GM18507 (cell line): ENCODE data around the gene PYM1.

ENCODE experiments used
- DNase-seq: peaks from one replicate; pipeline ENCODE4 v3.0.0; 2011; ENCODE audit warnings: low read depth; ENCODE audit not compliant: insufficient read length; ENCODE audit errors: extremely low spot score
- FAIRE-seq: peaks from 2 replicates; lab custom pipeline; 2011; peaks lifted over from hg19 to GRCh38; lab: Jason Lieb, UNC

Gene PYM1

DNA sequence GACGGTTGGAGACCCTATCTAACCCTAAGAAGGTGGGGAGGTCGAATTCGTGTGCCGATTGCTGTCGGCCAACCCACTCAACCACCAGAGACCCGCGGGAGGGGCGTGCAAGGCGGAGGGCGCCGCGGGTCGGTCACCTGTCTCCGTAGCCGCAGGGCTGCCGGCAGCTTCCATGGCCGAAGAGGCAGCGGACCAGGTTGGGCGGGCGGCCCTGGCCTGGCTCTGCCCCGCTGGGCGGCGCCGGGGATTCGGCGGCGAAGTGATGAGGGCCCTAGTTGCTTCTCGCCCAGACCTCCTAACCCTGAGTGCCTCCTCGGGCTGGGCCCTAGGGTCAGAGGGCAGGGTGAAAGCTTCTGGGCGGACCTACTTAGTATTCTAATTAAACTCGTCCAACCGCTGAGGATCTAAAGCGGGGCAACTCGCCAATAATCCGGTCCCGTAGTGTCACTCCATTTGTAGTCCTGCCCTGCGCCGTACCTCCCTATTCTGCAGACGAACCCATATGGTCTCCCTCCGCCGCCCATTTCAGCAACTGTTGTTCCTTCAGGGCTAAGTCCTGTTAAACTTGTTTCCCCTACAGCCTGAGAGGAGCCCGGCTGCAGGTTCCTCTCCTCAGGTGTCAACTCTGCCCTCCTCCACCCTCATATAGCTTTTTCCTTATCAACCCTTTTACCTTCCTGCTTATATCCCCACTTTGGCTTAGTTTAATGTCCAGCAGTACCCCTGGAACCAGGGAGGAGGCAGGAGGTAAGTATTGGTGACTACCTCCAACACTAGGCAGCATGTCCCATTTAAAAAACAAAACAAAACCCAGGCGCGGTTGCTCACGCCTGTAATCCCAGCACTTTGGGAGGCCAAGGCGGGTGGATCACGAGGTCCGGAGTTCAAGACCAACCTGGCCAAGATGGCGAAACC lies at the start of gene PYM1:
TSS of gene PYM1 (minus strand) at position 307 of the 915 bp plus-strand sequence. CDS start at position 174, 133 bp downstream.
- peak; percentile 47 for DNase-seq
- peak; percentile 84 for FAIRE-seq

DNA sequence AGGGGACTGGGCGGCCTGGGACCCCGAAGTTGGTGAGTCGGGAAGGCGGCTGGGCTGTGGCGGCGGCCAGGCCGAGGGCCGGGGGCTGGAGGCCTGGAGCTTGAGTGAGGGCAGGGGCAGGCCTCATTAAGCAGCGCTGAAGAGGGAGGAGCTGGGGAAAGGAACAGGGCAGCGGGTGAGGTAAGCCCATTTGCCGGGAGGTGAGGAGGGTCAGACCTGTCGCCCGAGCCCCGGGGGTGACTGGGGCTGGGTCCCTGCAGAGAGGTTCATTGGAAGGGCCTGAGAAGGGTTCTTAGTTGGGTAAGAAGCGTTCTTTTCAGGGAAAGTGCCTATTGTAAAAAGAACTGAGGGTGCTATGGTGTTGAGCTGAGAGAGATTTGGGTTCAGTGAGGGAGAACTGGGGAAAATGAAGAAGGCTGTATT lies 46.6 kb upstream of the PYM1 start:
- FAIRE-seq (no peak), DNase-seq (no peak)

DNA sequence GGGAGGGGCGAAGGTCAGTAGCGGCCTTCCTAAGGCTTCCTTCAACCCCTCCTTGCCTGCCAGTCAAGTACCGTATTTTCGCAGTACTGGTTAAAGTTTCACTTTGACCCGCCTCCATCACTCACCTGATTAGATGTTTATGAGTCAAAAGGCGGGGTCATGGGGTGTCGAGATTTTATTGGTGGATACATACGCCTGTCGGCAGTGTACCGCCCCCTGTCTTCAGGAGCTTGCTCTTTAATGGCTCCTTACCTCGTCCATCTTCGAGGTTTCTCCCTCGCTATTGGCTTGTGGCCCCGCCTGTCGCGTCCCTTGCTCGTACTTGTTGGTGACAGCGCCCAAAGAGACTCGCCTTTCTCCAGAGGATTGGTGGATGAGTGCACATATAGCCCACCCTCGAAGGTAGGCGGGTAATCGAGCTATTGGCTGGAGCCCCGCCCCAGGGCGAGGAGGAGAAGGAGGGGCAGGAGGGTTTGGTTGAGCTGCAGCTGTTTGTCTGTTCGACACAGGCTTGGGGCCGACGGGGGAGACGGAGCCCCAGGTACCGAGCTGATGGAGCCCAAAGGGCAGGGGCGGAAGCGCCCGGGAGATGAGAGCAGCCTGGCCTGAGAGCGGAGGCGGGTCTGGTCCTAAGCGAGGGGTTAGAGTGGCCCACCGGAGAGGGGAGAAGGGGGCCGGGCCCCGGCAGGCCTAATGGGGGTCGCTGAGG lies 46.1 kb upstream of the PYM1 start, which contains the start of gene RAB5B:
TSS of gene RAB5B (plus strand) at position 480 of the 709 bp plus-strand sequence. CDS start 12,883 bp downstream, outside the sequence.
- peak; percentile 88 for DNase-seq
- peak; percentile 100 for FAIRE-seq

DNA sequence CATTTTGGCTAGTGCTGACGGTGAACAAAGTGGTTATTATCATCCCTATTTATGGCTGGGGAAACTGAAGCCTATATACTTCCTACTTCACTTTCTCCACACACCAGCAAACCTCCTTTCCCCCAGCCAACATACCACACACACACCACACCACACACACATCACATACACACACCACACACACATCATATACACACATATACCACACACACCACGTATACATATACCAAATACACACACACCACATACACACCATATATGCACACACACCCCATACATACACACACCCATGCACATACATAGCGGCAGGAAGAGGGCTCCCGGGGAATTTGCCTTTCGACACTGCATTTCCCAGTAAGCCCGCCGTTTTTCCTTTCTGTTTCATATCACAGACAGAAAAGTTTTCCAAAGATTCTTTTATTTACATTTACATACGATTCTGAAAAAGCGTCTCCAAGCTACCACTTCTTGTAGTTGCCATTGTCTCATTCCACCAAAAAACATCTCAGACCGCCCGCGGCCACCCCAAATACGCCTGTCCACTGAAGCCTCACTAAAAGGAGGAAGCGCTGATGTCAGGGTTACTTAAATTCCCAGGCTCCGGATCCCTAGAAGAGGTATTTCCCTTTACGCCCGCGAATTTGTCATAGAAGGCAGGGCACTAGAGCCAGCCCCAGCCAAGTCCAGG lies 45.4 kb upstream of the PYM1 start:
- peak; percentile 45 for FAIRE-seq
- DNase-seq = no peak

DNA sequence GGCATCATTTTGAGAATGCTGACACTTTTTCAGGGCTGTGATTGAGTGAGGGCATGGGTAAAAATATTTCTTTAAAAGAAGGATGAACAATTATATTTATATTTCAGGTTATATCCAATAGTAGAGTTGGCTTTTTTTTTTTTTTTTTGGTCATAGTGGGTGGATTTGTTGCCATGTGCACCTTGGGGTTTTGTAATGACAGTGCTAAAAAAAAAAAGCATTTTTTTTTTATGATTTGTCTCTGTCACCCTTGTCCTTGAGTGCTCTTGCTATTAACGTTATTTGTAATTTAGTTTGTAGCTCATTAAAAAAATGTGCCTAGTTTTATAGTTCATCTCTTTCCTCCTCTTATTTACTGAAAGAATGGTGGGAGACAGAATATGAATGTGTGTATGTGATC lies 44.8 kb upstream of the PYM1 start:
- FAIRE-seq (no peak), DNase-seq (no peak)

DNA sequence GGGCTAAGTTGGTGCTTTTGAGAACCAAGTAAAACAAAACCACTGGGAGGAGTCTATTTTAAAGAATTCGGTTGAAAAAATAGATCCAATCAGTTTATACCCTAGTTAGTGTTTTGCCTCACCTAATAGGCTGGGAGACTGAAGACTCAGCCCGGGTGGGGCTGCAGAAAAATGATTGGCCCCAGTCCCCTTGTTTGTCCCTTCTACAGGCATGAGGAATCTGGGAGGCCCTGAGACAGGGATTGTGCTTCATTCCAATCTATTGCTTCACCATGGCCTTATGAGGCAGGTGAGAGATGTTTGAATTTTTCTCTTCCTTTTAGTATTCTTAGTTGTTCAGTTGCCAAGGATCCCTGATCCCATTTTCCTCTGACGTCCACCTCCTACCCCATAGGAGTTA lies 44.3 kb upstream of the PYM1 start:
- no peak for DNase-seq
- no peak for FAIRE-seq

DNA sequence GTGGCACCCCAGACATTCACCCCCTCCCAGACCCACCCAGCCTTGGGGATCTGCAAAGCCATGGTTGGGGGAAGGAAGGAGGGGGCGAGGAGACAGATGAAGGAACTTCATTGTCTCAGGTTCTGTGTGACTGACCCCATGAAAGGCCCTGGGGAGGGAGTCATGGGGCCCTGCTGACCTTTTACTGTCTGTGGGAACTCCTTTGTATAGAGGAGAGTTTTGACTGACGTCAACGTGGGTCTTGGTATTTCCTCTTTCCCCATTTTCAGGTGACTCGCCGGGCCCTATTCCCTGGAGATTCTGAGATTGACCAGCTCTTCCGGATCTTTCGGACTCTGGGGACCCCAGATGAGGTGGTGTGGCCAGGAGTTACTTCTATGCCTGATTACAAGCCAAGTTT lies 43.1 kb upstream of the PYM1 start:
- DNase-seq (no peak), FAIRE-seq (no peak)

DNA sequence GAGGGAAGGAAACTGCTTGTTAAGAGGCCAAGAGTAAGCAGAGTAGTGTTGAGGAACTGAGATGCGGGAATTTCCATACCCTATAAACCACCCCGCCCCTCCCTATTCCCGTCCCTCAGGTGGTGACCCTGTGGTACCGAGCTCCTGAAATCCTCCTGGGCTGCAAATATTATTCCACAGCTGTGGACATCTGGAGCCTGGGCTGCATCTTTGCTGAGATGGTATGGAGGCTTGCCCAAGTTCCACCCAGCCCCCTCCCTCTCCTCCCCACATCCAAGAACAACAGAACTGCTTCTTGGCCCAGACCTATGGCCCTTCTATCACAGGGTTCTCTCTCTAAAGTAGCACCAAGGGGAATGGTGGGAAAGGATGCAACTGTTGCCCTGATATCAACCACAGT lies 41.7 kb upstream of the PYM1 start:
- DNase-seq (no peak), FAIRE-seq (no peak)

DNA sequence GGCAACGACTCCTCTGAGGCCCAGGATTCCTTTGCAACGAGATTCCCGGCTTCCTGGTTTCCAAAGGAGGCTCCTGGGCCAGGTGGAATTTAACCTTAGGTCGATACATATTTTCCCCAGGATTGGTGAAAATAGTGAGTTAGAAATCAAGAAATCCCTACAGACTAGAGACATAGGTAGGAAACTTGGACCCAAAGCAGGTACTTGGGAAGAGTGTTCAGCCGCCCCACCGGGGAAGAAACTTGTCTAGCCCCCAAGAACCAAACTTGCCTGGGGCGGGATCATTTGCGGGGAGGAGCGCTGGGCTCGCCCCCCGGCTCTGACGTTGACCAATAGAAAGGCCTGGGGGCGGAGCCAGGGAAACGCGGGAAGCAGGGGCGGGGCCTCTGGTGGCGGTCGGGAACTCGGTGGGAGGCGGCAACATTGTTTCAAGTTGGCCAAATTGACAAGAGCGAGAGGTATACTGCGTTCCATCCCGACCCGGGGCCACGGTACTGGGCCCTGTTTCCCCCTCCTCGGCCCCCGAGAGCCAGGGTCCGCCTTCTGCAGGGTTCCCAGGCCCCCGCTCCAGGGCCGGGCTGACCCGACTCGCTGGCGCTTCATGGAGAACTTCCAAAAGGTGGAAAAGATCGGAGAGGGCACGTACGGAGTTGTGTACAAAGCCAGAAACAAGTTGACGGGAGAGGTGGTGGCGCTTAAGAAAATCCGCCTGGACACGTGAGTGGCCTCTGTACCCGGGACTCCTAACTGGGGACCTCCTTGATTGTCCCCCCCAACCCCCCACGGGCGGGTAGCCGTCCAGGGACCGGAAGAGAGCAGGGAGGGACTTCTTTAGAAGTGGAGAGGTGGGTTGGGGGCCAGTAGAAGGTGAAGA lies 39.0 kb upstream of the PYM1 start, which contains the start of gene CDK2:
TSS of gene CDK2 (plus strand) at position 423 of the 874 bp plus-strand sequence. CDS start at position 602, 179 bp downstream.
- DNase-seq (peak; percentile 87), FAIRE-seq (peak; percentile 89)

DNA sequence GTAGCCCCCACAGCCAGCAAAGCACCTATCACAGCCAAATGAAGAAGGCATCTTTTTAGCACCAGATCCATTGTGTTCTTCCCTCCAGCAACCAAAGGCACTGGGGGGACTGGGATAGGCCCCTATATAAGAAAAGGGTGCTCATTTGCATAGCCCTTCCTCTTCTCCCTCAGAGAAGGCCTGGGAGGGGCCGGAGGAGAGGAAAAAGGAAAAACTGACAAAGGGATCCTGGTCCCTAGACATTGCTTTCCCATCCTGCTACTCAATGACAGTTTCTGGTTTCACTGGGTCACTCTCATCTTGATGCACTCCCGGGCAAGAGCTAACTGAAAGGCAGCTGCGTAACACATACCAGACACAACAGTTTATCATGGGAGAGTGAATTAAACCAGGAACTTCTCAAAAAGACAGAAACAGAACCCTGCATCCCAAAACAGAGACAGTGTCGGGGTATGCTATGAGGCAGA lies 38.3 kb upstream of the PYM1 start, which contains the start of gene PMEL:
TSS of gene PMEL (minus strand) at position 102 of the 467 bp plus-strand sequence. CDS start at position 71, 31 bp downstream.
- FAIRE-seq (no peak), DNase-seq (no peak)

DNA sequence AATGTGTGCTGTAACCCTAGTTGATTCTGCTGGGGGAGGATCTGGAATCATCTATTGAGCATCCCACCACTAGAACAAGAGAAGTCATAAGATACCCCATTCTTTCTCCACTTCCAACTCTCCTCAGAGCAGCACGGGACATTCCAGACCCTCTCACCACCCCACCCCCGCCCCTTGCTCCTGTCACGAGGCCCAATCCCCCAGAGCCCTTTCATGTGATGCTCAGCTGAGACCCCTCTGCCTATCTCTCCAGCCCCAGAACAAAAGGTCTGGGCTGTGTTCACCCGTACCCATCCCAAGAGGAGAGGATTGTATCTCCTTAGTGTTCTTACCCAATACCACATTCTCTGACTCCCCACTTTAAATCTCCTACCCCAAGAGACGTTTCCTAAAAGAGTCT lies 37.5 kb upstream of the PYM1 start:
- FAIRE-seq = no peak
- no peak for DNase-seq

DNA sequence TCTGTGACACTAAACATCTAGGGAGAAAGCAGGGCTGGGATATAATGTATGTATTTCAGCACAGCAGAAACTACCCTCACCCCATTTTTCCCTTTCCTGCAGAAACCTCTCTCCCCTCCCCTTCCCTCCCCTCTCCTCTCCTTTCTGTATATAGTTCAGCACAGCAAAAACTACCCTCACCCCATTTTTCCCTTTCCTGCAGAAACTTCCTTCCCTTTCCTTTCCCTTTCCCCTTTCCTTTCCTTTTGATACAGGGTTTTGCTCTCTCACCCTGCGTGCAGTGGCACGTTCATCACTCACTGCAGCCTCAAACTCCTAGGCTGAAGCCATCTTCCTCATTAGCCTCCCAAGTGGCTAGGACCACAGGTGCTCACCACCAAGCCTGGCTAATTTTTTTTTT lies 36.1 kb upstream of the PYM1 start:
- DNase-seq (no peak), FAIRE-seq (no peak)

DNA sequence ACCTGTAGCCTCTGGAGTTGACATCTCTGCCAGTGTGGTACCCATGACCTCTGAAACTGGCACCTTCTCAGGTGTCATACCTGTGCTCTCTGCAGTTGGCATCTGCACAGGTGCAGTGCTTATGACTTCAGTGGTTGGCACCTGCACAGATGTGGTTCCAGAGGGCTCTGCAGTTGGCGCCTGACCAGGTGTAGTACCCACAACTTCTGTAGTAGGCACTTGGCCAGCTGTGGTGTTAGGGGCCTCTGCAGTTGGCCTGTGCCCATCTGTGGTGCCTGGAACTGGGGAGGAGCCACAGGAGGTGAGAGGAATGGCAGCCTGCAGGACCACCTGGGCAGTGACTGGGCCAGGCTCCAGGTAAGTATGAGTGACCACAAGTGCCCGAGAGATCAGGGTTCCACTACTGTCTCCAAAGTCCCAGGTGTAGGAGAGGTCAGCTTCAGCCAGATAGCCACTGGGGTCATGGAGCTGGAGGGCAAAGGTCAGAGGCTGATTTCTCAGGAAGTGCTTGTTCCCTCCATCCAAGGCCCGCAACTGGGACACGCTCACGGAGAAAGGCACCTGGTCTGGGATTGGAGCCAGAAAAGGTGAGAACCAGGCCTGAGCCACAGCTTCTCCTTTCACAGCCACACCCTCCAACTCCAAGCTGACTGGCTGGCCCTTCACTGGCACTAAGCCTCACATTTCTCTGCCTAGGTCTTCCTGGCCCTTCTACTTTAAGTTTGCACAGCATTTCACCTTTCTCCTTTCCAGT lies 29.6 kb upstream of the PYM1 start:
- FAIRE-seq (no peak), DNase-seq (no peak)

DNA sequence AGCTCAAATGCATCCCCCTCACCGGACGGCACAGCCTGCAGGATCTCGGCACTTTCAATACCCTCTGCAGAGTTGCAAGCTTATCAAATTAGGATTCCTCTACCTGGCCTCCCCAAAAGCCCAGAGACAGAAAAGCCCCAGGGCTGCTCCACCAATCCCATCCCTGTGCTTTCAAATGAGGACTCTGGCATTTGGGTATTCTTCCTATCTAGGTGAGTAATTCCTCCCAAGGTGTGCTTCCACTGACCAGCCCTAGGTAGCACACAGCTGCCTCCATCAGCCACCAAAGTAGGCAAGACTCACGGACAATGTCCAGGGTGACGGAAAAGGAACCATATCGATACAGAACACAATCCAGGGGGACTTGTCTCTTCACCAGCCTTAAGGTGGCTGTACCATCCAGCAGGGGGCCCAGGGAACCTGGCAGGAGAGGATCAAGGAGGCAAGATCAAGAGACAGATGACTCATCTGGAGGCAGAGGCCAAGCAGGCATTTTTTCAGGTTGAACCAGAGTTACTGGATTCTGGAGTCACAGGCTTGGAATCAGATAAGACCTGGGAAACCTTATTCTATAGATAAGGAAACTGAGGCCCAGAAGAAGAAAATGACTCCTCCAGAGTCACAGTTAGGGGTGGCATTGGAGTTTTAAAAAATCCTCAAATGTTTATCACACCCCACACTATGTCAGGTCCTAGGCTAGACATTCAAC lies 28.3 kb upstream of the PYM1 start:
- FAIRE-seq (no peak), DNase-seq (no peak)

DNA sequence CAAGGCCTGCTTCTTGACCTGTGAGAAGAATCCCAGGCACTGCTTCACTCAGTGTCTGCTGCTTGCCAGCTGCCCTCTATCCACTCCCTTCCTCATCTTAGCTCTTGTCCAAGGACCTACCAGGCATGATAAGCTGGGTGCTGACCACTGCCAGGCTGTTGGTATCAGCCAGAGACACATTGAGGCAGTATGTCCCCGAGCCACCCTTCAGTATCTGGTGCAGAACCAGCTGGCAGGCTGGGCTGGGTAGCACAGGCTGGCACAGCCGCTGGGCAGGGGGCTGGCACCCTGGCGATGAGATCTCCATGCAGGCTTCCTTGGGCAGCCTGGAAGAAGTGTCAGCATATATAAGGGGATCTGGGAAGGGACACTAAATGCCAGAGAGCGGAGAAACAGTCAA lies 27.6 kb upstream of the PYM1 start:
- no peak for FAIRE-seq
- DNase-seq = no peak

DNA sequence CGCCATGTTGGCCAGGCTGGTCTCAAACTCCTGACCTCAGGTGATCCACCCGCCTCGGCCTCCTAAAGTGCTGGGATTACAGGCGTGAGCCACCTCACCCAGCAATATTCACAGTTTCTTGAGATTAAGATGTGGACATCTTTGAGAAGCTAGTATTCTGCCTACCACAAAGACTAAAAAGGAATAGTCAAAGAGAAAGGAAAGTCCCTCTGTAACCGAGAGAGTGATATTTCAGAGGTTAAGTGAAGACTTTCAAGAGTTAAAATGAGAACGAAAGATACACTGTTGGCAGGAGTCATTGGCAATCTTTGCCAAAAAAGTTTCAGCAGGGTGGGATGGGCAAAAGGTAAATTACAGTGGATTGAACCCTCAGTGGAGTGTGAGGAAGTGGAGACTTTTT lies 18.9 kb upstream of the PYM1 start:
- peak; percentile 29 for FAIRE-seq

DNA sequence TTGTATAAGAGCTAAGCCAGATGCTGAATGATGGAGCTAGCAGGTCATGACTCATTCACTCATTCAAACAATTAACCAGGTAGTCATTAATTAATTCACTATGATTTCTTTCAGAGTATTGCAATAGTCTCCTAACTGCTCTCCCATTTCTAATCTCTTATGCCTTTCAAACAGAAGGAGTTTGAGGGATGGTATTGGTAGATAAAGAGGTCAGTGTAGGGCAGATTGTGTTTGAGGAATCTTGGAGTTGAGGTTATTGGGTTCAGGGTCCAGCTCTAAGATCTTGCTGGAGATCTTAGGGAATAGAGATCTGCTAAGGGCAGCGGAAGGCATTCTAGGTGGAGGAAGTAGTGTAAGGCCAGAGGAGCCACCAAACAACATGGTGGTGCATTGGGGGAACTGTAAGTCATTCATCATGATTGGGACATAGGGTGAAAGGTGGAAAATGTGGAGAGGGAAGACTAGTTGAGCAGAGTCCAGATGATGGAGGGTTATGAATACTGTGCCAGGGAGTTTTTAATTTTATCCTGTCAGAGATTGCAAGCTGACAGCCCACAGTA lies 15.0 kb upstream of the PYM1 start:
- DNase-seq = no peak
- FAIRE-seq = no peak

More for the DNA sequence above, 18.9 kb upstream of the PYM1 start:
- DNase-seq = no peak
